ENCODE measurements around the gene IGFALS.

IGFALS gene

DNA sequence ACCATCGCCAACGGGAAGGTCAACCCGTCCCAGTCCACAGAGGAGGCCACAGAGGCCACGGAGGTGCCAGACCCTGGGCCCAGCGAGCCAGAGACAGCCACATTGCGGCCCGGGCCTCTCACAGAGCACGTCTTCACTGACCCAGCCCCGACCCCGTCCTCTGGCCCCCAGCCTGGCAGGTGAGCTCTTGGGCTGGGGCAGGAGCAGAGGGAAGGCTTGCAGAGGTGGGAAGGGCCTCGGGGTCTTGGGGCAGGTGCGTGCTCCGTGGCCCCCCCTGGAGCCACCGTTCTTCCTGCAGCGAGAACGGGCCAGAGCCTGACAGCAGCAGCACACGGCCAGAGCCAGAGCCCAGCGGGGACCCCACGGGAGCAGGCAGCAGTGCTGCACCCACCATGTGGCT, 27.3 kb downstream of the IGFALS start:
- DNase-seq (ENCODE audit: low read depth, low spot score), result no peak

DNA sequence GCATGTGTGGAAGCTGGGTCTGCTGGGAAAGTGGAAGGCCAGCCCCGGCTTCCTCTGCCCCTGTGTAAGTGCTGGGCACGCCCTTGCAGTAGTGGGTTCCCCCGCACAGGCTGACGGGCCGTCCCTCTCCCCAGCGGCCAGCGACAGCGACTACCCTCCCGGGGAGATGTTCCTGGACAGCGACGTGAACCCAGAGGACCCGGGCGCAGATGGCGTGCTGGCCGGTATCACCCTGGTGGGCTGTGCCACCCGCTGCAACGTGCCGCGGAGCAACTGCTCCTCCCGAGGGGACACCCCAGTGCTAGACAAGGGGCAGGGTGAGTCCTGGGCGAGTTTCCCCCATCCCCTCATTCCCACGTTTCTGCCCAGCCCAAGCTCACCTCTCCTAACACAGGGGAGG, 27.7 kb downstream of the IGFALS start:
- DNase-seq (ENCODE audit: low read depth, low spot score), result no peak

DNA sequence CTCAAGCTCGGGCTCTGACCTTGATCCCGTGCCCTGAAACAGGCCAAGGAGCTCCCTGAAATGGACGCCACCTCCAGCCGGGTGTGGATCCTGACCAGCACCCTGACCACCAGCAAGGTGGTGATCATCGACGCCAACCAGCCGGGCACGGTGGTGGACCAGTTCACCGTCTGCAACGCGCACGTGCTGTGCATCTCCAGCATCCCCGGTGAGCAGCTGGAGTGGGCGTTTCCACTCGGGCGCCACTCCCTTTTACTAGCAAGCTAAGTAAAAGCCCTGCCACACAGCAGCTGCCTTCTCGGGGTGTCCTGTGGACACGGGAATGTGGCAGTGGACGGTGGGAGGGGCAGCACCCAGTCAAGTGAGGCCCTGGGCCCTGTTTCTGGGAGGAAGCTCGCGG, 28.5 kb downstream of the IGFALS start:
- DNase-seq (ENCODE audit: low read depth, low spot score), result no peak

DNA sequence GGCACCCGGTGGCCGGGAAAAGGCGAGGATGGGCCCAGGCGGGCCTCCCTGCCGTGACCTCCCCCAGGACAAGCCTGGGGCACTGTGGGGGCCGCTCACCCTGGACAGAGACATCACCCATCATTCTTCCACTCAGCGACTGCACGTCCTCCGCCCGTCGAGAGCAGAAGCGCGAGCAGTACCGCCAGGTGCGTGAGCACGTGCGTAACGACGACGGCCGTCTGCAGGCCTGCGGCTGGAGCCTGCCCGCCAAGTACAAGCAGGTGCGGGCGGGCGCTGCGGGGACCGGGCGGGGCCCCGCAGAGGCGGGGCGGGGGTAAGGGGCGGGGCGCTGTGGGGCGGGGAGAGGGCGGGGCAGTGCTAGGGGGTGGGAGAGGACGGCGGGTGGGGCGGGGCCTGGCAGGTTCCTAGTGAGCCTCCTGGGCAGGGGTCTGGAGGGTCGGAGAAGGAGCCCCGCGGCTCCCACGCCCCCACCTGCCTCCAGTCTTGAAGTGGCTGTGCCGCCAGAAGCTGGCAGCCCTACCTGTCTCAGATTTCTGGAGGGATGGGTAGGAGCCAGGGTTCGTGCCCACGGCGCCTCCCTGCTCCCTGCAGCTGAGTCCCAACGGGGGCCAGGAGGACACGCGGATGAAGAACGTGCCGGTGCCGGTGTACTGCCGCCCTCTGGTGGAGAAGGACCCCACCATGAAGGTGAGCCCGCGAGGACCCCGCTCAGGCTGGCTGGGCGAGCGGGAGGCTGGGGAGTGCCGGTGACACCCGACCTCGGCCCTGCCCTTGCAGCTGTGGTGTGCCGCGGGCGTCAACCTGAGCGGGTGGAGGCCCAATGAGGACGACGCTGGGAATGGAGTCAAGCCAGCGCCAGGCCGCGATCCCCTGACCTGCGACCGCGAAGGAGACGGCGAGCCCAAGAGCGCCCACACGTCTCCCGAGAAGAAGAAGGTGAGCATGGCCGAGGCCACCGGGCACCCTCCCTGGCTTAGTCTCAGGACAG, 29.7 kb downstream of the IGFALS start:
- DNase-seq (ENCODE audit: low read depth, low spot score), result peak; percentile 92

DNA sequence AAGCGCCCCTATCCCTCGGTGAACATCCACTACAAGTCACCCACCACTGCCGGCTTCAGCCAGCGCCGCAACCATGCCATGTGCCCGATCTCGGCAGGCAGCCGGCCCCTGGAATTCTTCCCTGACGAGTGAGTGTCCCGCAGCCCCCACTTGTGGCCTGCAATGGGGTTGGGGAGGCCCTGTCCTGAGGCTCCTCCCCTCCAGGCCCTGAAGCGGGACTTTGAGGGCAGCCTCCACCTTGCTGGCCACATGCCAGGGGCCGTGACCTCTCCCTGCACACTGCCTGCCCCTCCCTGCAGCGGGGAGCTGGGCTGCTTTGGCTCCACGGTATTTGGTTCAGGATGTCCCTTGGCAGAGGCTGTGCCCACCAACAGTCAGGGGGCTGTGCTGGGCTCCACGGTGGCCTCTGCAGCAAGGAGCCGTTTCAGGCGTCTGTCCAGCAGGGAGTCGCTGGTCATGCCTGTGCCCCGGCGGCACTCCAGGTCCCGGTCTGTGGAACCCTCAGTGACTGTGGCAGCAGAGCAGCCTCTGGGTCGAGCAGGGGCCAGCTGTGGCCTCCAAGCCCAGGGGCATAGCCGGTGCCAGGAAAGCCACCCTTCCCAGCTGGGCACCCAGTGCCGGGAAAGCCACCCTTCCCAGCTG, 30.5 kb downstream of the IGFALS start:
- no peak for DNase-seq (ENCODE audit: low read depth, low spot score)

DNA sequence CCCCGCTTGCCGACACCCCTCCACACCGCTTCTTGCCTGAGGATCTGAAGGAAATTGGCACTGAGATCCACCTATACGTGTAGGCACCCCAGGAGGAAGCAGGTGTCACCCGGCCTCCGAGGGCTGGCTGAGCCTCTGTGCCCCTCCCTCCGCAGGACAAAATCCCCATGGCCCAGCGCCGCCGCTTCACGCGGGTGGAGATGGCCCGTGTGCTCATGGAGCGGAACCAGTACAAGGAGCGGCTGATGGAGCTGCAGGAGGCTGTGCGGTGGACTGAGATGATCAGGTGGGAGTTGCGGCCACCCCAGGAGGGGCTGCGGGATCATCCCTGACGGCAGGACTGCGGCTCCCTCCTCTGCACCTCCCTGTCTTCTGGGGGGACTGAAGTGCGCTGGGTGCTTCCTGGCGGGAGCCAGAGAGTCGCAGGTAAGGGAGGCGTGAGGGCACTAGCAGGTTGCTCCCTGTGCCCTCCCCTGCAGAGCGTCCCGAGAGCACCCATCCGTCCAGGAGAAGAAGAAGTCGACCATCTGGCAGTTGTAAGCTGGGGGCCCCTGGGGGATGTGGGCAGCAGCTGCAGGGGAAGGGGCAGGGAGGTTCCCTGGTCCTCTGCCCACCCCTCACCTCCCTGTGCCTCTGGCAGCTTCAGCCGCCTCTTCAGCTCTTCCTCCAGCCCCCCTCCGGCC, 31.2 kb downstream of the IGFALS start:
- no peak for DNase-seq (ENCODE audit: low read depth, low spot score)

DNA sequence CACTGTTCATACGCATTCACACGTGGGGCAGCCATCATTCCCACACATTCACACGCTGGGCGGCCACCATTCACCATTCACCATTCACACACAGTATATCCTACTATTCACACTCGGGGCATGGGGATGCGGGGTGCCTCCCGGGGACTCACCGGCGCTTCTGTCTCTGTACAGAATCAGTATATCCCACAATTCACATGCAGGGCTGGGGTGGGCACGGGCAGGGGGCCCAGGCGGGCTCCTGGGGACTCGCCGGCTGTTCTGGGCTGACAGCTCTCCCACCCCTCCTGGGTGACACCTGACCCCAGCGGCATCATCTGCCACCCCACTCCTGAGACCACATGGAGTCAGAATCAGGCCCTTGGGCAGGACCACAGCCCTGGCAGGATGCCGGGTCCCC, 31.8 kb downstream of the IGFALS start:
- DNase-seq (ENCODE audit: low read depth, low spot score), result no peak

DNA sequence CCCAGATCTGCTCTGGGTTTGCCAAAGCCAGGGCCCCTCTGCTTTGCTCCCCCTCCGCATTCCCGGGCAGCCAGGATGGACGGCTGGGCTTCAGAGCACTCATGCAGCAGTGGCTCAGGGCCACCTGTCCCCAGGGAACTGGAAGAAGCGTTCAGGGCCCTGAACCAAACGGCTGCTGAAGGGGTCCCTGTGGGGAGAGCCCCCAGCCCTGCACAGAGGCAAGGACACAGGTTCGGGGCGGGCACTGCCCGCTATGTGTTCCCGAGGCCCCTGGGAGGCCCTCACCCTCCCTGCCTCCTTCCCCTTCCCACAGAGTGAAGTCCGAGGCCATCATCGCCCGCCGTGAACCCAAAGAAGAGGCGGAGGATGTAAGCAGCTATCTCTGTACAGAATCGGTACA, 32.6 kb downstream of the IGFALS start:
- no peak for DNase-seq (ENCODE audit: low read depth, low spot score)

DNA sequence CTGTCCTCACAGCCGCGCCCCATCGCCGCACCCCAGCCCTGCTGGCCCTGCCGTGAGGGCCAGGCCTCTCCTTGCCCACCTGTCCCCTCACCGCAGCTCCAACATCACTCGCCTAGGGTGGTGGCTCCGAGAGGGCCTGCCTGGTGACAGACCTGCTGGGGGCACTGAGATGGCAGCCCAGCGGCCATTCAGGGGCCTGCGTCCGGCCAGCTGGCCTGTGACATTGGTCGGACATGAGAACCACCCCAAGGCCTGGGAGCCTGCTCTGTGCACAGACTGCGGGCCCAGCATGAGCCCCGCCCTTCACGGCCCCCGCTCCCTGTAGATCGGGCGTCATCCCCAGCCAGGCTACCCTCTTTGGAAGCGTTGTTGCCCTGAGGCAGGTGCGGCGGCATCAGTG, 34.0 kb downstream of the IGFALS start:
- no peak for DNase-seq (ENCODE audit: low read depth, low spot score)

DNA sequence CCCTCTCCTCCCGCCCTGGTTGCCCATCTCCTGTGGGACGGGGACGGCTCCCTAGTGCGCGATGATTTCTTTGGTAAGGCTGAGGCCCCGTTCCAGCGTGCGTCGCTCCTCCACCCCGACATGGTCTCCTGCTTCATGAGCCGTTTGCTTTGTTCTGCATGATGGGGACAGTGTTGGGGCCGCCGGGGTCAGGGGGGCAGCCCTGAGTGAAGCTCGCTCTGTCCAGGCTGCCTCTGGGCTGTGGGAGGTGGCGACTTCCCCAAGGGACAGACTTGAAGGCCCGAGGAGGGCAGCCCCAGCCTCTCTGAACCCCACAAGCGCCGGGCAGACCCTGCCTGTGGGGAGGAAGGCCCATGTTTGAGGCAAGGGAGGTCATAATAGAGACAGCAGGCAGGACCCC, 34.6 kb downstream of the IGFALS start:
- DNase-seq (ENCODE audit: low read depth, low spot score), result no peak

DNA sequence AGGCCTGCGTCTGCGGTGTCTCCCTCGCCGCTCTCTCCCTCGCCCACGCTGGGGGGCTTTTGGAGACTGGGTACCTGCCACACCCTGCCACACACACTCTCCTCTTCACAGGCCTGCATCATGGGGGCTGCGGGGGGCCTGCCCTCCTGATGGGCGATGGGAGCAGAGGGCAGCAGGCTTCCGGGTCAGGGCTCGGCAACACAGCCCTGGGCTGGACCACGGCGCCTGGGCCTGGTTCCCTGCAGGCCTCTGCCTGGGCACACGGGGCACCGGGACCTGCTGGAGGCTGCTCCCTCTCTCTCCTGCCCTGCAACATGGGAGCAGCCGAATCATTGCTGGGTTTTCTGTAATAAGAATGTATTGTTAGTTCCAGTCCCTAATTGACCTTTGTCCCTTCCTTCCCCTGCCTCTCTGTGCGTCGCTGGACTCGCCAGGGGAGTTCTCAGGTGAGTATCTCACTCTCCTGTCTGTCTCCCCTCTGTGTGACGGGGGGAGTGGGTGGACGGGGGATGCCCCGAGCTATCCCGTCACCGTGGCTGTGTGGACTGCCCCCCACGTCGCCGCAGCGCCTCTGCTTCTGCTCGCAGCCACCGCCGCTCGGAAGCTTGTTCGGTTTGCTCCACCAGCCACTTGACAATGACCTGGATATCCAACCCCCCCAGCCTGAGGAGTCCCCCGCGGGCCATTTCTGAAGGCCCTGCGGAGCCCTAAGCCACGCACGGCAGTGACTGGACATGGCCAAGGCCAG, 35.6 kb downstream of the IGFALS start:
- no peak for DNase-seq (ENCODE audit: low read depth, low spot score)

DNA sequence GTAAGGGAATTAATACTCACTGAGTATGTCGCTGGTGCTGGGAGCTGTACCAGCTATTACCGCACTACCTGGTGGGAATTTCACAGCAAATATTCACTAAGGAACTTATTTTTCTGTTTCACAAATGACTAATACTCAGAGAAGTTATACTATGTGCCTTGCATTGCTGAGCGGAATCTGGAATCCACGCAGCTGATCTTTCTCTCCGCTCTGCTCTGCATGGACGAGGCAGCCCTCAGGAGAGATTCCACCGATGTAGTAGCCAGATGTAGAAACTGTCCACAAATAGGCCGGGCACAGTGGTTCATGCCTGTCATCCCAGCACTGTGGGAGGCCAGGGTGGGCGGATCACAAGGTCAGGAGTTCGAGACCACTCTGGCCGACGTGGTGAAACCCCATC, 39.3 kb downstream of the IGFALS start:
- DNase-seq (ENCODE audit: low read depth, low spot score), result no peak

DNA sequence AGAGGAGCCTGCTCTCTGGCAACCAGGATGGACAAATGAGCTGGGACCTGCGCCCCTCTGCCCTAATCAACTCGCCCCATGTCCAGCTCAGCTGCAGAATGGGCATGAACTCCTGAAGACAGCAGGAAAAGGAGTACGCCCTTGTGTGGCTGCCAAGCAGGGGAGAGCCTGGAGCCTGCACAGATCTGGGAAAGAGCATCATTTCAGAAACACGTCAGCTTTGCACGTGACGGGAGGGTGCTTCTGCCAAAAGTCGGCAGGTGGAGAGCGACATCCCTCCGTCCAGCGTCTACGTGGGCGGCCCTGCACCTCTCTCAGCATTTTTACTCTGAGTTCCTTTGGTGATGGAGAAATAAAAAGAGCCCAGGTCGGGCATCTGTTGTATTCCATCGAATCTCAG, 40.7 kb downstream of the IGFALS start:
- no peak for DNase-seq (ENCODE audit: low read depth, low spot score)

DNA sequence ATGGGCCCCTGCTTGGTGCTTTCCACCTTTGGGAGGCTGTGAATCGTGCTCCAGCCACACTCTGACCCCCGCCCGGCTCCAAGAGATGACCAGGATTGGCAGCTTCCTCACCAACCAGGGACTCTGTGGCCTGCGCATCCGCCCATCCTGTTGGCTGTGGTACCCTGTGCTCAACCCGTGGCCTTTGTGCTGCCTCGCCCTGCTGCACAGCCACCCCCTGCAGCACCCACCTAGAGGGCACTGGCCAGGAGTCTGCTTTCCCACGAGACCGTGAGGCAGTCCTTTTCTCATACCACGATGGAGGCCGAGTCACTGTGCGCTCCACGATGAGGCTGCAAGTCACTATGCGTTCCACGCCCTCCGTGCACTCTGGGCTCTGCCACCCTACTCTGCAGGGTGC, 41.6 kb downstream of the IGFALS start:
- DNase-seq (ENCODE audit: low read depth, low spot score), result no peak

DNA sequence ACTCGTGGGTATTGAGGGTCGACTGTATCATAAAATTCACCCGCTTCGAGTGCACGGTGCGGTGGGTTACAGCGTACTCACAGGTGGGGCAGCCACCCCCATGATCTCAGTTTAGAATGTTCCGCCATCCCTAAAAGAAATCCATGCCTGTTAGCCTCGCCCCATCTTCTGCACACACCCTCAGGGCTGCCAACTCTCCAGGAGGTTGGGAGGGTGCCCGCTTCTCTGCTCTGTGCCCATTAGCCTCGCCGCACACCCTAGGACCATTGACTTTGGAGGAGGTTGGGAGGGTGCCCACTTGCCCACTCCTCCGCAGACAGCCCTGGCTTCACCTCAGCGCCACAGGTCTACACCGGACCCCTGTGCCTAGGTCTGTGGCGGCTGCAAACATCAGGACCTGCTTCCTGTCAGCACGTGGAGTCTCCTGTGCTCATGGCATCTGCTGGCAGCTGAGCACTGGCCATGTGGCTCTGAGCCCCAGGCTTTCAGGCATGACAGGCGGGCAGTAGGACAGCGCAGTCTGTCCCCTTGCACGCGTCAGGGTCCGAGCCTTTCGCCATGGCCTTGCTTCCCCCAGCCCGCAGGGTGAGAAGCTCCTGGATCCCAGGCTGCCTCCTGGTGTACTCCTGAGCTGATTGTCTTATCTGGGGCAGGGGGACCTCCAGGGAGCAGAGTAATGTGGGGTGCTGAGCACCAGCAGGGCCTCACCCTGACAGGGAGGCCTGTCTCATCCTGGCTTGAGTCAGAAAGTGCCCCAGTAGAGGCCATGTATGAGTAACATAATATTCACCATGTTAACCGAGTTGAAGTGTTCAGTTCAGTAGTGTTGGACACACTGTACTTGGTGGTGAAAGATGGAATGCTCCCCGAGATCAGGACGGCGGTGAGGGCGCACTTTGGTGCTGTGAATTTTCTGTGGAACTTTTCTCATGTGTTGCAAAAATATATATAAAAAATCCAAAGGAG, 44.1 kb downstream of the IGFALS start:
- no peak for DNase-seq (ENCODE audit: low read depth, low spot score)

DNA sequence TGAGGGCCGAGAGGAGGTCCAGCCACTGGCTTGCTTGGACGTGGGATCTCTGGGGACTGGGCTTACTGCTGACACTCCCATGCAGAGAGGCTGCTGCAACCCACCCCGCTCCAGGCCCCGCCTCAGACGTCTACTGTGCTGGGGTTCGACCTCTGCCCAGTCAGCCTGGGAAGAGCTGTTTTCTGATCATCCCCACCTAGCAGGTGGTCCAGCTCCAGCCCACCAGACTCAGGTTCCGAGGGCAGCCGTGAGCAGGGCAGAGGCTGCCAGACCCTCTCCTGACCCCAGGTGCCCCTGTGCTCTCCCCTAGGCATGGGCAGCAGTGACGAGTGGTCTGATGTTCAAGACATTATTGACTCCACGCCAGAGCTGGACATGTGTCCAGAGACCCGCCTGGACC, 45.6 kb downstream of the IGFALS start:
- no peak for DNase-seq (ENCODE audit: low read depth, low spot score)

DNA sequence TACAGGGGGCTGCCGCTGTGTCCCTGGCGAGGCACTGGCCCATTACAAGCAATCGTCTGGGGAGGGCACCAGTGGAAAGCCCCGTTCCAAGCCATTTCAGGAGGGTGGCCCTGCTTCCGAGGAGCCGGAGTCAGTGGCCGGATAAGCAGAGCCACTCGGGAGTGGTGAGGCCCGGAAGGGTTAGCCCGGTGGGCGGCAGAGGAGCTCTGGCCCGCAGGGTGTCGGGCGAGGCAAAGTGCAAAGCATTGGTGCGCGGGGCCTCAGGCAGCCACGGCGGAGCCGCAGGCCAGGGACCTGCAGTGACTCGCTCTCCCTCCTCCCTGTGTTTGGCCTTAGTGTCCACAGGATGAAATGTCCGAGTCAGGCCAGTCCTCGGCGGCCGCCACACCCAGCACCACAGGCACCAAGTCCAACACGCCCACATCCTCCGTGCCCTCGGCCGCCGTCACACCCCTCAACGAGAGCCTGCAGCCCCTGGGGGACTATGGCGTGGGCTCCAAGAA, 46.8 kb downstream of the IGFALS start:
- no peak for DNase-seq (ENCODE audit: low read depth, low spot score)

DNA sequence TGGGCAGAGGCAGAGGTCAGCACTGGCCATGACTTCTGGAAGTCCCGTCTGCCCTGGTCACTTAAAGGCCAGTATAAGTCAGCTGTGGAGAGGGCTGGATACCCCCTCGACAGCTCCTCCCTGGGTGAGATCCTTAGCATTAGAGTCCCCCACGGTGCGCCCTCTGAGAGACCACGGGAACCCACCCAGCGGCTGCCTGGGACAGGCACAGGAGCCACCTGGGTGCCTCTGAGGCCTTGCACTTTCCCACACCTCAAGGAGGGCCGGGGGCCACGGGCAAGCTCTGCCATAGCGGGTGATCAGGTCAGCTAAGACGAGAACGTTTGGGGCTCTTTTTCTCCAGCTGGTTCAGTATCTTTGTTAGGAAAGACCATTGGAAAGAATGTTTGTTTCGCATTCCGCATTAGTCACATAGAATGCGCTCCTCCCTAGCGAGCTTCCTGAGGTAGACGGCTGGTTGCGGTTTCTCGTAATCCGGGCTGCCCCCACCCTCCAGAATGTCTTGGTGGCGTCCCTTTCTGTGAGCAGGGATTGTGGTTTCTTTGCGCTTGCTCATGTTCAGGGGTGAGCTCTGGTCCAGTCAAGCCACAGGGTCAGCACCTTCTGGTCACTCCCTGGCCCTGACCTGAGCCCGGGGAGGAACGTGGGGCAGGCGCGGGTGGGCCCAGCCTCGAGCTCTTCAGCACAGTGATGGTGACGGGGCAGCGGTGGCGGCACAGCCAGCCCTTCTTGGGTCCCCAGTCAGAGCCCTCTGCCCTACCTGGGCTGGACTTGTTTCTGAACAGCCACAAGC, 47.4 kb downstream of the IGFALS start:
- DNase-seq (ENCODE audit: low read depth, low spot score), result peak; percentile 78

DNA sequence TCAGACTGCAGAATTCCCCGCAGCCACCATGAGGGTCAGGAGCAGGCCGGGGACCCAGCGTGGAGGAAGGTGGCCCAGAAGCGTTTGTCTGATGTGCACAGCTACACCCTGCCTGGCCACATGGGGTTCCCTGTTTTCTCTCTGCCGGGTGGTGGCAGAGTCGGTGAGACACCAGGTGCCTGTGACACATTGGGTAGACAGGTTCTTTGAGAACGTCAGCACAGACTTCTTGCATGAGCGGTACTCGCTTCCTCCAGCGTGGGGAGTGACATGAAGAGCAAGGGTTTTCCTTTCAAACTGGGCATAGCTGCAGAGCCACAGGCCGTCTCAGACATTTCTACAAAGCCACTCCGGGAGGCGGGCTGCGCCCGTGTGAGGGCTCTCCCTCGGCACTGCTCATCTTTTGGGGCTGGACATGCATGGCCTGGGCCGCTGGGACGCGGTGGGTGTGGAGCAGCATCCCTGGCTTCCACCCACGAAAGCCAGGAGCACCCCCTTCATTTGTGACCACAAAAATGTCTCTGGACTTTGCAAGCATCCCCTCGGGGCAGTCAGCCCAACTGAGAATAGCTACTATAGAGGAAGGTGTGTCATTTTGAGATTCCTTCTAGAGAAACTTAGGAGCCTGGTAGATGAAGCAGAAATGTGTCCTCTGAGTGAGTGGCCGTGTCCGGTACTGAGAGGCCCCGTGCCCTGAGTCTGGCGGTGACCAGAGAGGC, 48.2 kb downstream of the IGFALS start:
- DNase-seq (ENCODE audit: low read depth, low spot score), result peak; percentile 59

Data from ELF-1 (cell line).